SKM-1 (cell line): ENCODE data around the gene ZNF628.

Experiments
- DNase-seq: peaks from one replicate; lab custom pipeline; 2025; ENCODE audit not compliant: unreplicated experiment; lab: John Stamatoyannopoulos, UW

ZNF628 gene

DNA sequence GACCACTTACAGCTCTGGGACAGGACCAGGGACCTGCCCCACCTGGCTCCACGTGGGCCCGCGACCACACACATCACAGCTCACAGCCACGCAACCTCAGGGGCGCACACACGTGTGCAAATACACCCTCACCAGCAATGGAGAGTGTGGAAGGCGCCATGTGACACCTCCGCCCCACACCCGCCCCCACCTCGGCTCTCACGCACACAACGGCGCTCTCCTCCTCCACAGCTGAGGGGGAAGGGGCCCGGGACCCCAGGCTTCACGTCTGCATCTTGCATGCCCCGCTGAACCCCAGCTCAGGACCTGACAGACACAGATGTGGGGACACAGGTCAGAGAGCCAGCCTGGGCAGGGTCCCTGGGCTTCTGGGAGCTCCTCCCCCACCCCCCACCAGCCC is 26.9 kb upstream of the ZNF628 start:
- DNase-seq: no peak

DNA sequence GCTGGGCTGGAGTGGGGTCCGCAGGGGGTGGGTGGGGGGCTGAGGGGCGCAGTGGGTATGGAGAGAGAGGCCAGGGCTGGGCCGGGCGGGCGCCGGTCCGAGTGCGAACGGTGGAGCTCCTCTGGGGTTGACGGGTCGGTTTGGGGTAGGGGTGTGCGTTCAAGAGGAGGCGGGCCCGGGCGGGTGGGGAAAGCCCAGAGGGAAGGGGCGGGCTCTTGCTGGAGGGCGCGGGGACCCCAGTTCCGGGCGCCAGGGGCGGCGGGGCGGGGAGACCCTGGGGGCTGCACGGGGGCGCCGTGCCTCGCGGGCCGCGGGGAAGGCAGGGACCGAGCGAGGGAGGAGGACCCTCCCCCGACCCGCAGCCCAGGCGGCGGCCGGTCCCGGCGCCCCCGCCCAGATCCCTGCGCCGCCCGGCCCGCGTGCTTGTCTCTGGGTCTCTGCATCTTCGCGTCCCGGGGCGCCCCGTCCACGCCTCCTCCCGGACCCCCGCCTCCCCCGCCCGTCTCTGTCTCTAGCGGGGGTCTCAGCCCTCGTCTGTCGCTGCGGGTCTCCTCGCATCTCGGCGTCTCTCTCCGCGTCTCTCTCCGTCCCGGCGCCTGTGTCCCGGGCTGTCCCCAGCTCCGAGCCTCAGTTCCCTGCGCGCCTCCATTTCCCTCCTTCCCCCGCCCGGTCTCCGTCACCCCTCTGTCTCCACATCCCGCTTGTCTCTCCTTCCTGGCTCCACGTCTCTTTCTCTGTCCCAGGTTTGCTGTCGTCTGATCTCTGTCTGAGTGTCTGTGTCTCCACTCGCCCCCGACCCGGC is 25.1 kb upstream of the ZNF628 start:
- DNase-seq: no peak

DNA sequence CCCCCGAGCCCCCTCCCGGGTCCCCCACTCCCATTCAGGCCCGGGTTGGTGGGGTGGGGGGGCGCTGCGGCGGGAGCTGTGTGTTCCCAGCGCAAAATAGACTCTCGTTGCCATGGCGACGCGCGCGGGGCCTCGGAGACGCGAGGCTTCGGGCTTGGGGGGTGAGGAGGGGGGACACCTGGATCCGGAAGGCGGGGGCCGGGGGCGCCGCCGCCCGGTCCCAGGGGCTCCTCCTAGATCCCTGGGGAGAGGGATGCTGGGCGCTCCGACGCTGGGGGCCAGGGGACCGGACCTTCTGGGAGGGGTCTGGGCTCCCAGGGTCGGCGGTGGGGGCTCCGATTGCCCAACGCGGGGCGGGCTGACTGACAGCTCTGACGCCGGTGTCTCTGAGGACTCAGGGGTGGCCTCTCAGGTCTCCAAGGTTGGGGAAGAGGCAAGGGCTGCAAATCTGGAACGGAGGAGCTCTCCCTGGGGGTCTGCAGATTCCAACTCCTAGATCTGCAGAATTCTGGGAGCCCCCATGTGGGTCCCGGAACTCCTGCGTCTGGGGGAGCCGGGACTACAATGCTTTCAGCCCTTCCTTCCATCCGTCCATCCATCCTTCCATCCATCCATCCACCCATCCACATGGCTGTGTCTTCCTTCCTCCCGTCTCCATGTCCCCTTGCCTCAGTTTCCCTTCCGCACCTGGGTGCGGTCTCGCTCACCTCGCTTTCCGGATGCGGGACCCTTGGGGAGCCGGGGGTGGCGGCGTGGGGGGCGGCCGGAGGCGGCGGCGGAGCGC is 24.3 kb upstream of the ZNF628 start:
- no peak for DNase-seq

DNA sequence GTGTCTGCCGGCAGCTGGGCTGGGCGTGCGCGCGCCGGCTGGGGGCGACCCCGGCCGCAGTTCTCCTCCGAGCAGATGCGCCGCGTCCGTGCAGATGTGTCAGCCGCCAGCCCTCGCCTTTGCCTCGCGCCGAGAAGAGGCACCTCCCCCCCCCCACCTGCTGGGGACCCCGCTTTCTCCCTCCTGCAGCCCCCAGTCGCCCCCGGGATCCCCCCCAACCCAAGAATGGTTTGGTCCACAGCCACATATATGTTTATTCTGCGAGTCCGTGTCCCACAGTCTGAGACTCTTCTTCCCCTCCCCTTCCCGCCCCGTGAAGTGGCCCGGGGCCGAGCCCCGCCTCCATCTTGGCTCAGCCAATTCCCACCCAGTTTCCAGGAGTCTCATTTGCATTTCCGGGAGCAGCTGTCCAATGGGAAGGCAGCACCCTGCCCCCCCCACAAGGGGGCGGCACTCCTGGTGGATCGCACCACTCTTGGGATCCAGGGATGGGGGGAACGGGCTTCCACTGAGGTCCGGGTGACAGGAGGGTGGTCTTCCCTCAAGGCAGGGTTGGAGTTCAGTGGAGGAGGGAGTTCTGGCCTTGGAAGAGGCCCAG is 23.6 kb upstream of the ZNF628 start:
- no peak for DNase-seq

DNA sequence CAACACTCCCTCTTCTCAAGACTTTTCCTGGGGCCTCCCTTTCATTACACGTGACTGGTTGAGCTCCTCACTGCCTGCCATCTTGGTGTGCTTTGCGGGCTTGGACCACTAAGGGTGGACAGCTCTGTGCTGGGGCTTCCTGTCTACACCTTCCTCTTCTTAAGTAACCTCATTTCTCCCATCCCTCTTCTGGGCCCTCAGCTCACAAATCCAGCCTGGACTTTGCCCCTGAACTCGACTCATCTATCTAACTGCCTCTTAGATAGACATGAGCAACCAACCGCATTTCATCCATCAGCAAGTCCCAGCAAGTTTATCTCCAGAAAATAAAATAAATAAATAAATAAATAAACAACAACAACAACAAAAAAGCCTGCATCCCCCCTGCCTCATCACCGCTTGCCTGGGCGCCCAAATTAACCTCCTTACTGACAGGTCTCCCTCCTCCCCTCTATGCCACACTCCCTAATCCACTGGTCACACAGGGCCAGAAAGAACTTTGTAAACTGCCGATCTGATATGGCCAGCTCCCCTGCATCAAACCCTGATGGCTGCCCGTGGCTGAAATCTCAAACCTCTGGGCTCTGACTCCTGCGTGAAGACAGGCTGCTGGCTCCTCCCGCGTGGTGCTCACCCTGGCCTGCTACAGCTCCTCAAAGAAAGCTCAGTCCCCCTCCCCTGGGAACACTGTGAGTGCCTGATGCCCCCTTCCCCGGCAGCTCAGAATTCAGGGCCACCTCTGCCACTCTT is 22.7 kb upstream of the ZNF628 start:
- DNase-seq: no peak

DNA sequence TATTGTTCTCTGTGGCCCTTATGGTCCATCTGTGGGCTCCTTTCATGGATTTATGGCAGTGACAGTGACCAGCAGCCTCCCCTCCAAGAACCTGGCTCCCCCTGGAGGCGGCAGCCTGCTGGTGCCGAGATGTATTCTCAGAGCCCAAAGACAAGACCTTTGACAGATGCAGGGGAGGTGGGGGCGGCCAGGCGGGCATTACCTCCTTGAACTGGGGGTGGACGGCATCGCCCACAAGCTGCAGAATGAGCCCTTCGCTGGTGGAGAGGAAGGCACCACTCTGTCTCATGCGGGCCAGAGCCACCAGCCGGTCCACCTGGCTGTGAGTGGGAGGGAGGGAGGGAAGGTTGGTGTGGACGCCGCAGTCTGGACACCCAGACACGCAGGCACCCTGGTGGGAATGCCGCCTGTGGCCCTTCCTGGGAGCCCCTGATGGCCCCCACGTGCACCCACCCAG is 21.6 kb upstream of the ZNF628 start:
- DNase-seq: no peak

DNA sequence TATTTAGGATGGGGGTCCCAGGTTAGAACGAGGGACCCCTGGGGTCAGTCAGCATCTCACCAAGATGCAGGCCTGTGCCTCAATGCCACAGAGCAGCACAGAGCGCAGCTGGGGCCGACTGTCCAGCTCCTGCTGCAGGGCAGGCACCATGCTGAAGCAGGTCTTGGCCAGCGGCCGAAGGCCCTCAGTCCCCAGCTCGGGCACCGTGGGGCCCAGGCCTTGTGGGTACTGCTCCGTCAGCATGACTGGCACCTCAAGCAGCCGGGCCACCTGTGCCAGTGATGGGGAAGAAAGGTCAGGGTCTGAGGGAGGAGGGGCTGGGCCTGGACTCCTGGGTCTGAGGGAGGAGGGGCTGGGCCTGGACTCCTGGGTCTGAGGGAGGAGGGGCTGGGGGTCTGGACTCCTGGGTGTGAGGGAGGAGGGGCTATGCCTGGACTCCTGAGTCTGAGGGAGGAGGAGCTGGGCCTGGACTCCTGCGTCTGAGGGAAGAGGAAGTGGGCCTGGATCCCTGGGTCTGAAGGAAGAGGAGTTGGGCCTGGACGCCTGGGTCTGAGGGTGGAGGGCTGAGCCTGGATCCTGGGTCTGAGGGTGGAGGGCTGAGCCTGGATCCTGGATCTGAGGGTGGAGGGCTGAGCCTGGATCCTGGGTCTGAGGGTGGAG is 20.7 kb upstream of the ZNF628 start:
- no peak for DNase-seq

DNA sequence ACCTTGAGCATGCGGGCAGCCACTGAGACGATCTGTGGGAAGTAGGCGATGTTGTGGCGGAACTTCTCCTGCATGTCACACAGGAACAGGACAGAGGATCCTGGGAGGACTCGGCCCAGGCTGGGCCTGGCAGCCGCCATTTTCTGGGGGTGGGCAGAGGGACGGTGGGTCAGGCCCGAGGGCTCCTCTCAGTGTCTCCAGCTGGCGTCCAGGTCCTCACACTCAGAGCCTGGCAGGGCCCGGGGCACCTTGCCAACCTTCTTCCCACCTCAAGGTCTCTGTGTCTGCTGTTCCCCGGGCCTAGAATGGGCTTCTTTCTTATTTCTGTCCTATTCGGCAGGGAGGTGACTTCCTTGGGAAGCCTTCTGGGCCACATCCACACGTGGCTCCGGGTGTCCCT is 20.1 kb upstream of the ZNF628 start:
- DNase-seq: no peak

DNA sequence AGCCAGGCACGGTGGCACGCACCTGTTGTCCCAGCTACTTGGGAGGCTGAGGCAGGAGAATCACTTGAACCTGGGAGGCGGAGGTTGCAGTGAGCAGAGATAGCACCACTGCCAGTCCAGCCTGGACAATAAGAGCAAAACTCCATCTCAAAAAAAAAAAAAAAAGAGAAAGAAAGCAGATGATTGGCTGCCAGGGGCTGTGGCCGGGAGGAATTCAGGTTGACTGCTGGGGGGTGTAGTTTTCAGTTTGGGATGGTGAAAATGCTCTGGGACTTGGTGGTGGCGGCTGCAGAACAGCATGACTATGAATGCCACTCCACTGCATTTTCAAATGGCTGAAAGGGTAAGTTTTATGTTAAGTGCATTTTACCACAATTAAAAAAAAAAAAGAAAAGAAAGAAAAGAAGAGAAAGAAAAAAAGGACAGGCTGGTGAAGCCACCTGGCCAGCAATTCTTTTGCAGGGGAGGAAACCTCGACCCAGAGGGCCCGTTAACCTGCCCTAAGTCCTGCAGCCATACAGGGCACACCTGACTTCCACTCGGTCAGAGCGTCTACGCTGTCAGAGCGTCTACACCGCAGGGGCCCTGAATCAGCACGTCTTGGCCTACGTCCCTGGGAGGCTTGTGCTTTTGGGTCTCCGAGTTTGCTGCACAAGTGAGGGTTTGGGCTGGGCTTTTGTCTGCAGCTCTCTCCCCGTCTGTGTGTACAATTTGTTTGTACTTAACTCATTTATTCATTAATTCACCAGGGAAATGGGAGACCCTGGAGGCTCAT is 18.5 kb upstream of the ZNF628 start:
- no peak for DNase-seq

DNA sequence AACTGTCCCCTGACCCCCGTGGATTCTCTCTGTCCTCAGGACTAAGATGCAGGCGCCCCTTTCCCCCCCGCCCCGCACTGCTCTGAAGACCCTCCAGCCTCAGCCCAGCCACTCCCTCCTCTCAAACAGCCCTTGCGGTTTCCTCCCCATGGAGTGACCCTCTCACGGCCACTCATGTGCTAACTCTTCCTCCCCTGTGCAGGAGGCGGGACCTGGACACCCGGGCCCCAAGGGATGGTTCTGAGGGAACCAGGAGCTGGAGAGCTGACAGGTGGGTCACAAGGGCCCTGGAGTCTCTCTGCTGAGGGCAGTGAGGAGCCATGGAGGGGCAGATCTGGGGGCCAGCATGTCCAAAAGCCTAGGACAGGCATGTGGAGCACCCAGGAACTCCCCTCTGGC is 16.9 kb upstream of the ZNF628 start:
- no peak for DNase-seq

DNA sequence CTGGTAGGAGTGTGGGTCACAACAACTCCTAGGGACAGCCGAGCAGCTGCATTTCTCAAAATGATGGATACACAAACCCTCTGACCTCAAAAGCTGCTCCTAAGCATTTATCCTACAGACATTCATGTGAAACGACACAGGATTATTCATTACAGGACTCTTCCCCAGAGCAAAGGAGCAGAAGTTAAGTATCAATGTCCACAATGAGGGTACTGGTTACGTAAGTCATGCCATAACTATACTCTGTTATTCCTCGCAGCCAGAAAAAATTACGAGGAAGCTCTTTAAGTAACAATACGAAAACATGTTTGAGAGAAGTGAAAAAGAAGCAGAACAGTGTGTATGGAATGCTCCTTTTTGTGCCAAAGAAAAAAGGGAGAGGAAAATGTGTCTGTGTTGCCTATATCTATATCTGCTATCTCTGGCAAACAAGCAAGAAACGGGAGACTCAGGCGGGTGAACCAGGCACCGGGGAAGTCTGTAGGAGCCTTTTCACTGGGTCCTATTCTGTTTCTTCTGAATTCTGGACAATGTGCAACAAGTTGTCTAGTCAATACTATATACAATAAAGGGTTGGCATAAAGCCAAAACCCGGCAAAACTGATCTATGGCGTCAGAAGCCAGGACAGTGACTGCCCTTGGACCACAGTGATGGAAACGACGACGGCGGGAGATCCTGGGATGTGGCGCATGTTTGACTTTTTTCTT is 16.3 kb upstream of the ZNF628 start:
- DNase-seq: no peak

DNA sequence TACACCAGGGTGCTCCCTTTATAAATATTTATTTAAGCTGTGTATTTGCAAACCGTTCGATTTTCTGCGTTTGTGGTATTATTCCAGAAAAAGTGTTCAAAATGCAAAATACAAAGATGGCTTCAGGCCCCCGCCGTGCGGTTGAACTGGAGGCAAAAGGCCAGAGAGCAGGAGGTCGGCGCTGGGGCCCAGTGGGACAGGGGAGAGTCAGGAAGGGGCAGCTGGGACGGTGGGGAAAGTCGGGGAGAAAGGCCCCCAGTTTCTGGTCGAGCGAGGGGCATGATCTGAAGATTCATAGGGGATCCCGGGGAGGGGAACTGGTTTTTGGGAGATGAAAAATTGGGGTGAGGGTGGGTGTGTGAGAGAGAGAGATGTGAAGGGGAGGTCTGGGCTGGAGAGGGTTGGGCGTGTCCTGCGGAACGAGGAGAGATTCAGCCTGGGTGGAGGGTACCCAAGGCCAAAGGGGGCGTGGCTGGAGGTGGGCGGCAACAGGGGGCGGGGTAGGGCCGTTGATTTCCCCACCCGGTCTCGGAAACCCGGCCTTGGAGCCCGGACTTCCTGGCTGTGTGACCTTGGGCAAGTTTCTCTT is 15.7 kb upstream of the ZNF628 start:
- DNase-seq: no peak

DNA sequence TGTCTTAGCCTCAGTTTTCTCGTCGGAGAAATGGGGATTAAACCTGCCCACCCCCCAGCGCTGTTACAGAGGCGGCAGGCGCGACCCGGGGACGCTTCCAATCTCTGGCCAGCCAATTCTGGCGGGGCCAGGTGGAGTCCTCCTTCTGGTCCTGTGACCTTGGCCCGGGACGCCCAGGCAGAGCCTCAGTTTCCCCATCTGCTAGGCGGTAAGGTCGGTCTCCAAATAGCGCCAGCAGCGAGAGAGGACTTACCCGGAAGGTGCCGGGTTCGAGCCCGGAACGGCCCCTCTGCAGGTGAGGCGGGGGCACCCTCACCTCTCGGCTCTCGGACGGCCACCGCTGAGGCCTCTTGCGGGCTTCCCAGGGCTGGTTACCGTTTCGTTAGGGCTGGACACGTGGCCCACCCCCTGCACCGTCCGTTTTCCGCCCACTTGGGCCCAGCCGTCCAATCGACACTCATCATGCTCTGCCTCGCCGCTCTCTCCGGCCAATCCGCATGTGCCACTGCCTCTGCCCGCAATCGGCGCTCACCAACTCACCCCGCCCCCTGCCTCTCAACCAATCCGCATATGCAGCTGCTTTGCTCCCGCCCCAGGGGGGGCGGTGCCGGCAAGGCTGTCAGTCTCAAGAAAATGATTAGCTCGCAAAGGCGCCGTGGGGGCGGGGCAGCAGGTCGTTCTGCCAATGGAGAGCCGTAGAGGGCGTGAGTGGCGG is 15.0 kb upstream of the ZNF628 start, which contains the start of gene ISOC2:
Gene ISOC2 (minus strand): TSS at position 384 of the 715 bp plus-strand sequence. CDS start 5,156 bp downstream, outside the sequence.
- peak; percentile 83 for DNase-seq

DNA sequence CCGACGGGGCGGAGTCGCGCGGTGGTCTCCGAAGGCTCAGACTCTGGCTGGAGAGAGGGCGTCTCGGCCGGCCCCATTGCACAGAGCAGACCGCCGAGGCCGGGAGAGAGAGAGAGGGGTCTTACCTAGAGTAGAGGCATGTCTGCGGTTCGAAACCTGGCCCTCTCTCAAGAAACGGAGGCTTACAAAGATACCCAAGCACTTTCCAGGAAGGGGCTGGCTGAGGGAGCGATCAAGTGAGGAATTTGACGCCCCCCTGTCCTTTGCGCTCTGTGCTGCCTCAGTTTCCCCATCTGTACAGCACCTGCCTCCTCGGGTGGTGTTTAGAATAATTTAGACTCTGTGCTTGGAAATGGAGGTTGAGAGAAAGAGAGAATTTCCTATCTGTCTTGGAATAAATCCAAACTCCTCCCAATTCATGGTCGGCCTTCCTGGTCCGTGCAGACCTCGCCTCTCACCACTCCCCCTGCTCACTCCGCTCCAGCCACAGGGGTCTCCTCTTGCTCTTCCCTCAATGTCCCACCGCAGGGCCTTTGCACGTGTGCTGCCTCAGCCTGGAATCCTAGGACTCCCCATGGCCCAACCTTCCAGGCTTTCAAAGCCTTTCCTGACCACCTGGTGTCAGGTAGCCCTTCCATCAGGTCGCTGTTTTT is 14.3 kb upstream of the ZNF628 start:
- no peak for DNase-seq

DNA sequence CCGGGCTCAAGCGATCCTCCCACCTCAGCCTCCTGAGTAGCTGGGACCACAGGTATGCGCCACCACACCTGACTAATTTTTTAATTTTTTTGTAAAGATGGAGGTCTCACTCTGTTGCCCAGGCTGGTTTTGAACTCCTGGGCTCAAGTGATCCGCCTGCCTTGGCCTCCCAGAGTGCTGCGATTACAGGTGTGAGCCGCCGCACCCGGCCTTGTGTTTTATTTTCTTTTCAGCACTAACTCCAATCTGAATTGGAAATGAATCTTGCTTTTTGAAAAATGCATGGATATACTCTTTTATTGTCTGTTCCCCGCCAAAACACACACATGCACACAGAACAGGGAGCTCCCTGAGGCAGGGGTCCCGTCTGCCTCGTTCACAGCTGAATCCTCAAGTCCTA is 13.7 kb upstream of the ZNF628 start:
- no peak for DNase-seq

DNA sequence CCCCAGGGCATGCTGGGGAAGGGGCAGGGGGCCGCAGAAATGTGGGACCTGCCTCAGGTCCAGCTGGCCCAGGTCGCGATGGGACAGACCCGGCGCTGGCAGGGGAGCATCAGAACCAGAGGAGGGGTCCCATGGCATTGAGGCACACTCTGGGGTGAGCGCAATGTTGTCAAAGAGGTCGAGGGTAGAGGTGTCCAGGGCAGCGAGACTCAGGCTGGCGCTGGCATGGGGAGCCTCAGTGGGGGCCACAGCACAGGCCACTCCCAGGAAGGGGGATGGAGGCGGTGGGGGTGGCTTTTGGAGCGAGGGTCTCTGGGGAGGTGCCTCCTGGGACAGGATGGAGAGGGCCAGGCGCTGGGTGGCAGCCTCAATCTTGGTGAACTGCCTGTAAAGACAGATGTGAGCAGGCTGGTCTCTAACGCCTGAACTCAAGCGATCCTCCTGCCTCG is 12.8 kb upstream of the ZNF628 start:
- no peak for DNase-seq

DNA sequence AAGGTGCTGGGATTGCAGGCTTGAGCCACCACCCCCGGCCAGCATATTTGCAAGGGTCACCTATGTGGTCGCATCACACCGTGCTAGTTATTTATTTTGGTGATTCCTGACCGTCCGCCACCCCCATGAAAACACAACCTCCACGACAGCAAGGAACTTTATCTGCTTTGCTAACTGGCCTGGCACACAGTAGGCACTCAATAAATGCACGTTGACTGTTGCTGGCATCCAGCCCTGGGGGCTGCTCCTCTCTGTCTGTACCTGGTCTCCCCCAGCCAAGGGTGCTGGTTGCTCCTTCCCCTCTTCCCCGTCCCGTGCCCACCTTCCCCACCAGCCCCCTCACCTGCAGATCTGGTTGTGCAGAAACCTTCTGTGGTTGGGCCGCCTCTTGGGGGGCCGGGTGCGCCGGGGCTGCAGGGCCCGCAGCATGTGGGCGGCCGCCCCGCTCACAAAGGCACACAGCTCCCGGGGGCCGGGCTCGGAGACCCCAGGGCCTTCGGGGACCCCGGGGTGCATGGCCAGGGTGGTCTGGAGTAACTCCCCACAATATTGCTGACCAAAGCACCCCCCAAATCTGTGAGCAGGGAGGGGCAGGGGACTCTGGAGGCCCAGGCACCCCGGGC is 12.3 kb upstream of the ZNF628 start:
- no peak for DNase-seq
